Activated CD4-positive, alpha-beta T cell treated with anti-CD3 and anti-CD28 coated beads, Interleukin-2, amount 50 U/mL, for 4 hours (primary cell): ENCODE results near the gene KIAA0232.
"Not testable (repeated sequence)": the region's sequence is repeated elsewhere in the genome, so short reads cannot be mapped to it uniquely, and the experiment has no call there.

ENCODE experiments used
- DNase-seq, 2 experiments: peaks; one replicate each; pipeline ENCODE4 v3.0.0-alpha.2; 2020

KIAA0232 gene

DNA sequence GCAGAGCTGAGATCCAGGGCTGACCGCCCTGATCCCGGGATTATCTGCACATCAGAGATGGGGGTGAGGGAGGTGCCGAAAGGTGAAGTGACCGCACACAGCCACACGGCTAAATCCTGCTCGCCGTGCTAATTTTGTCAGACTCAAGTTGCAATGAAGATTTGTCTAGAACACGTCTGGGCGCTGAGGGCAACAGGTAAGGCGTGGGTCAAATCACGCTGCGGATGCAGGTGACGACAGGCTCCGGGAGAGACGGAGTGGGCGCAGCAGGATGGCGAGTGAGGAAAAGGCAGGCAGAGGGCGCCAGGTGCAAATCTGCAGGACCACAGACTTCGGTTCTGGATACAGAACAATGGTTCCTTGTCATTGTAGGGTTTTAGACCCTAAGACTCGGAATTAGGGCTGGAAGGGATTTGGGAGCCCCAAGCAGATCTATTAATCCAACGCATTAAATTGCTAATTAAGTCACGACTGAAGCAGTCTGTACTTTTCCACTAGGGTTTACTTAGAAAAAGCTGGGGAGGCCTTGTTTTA, 125.2 kb downstream of the KIAA0232 start:
- no peak for DNase-seq

GRCh38 chr4:6908432-6909112, 126.0 kb downstream of the KIAA0232 start:
- DNase-seq, result no peak

- DNase-seq, result peak; percentile 81 to 85
These were observed 126.8 kb downstream of the KIAA0232 start, which contains the start of gene TBC1D14 for GRCh38 chr4:6909113-6909969. Gene TBC1D14 (plus strand): TSS chr4:6909826. CDS start chr4:6923390, 13,564 bp downstream.

DNA sequence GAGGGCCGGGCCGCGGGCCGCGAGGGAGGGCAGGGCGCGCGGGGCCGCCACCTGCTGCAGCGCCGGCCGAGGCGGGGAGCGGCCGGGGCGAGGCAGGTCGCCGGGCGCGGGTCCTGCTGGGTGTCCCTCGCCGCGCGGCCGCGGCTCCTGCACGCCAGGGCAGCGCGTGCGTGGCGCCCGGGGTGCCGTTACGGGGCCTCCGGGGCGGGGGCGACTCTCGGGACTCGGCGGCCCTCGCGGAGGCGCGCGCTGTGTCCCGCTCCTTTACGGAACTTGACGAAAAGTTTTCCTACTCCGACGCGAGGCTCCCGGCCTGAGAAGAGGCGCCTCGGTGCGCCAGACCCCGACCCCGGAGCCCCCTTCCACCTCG, 127.4 kb downstream of the KIAA0232 start:
- DNase-seq, result no peak

DNA sequence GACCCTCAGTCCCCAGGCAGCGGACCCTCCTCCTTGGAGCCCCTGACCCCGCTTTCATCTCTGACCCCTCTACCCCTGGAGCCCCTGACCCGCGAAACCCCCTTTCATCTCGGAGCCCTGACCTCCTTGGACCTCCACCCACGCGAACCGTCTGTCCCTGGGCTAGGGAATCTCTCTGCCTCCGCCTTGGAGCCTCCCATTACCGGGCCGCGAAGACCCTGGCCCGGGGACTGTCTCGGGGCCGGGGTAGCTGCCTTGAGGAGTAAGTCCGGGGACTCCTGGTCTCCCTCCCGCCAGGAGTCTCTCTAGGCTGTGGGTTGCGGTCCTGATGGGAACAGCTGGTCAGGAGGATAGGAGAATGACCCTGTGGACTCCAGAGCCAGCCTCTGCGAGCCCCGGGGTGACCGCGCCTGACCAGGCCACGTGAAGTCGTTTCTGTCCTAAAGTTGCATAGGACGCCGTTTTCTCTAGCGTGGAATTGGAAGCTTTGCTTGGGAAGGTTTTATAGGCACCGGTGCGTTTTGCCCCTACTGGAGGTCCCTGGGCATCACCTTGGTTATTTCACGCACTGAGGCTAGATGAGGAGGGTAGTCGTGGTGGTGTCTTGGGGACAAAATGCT, 127.9 kb downstream of the KIAA0232 start:
- no peak for DNase-seq

DNA sequence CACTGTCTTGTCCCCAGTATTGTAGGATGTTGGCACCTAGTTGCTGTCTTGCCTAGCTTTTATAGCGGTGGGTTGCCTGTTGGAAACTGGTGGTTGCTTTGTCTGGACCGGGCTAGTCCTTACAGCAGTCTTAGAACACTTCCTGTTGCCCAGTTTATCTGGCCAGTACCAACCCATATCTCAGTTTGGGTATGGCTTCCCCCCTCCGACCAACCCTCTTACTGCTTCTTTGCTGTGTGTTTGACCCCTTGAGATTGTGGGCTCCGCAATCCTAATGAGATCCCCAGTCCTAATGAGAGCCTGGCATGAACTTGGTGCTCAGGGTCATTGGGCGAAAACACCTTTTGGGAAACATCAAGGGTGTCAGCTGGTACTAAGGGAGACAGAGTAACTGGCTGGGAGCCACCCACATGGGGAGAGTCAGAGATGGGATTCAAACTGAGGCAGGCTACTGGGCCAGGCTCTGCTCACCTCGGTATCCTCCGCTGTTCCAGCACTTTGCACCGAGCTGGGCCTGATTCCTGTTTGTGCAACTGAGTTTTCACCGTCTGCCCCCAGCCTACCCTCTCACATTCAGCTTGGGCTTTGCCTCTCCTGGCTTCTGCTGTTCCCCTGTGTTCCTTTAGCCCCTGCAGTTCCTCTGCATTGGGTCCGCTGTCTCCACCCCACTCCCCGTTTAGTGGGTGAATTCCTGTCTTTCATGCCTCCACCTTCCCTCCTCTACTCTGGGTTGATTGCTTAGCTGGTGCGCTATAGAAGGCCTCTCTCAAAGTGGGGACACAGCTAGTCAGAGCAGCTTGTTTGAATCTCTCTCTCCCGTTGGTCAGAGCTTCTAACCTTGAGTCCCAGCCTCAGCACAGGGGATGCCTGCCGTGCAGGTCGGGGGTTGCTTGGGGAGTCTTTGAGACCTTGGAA, 128.7 kb downstream of the KIAA0232 start:
- no peak for DNase-seq

- DNase-seq, result not testable (repeated sequence)
These were observed 129.4 kb downstream of the KIAA0232 start for GRCh38 chr4:6911917-6912316.

DNA sequence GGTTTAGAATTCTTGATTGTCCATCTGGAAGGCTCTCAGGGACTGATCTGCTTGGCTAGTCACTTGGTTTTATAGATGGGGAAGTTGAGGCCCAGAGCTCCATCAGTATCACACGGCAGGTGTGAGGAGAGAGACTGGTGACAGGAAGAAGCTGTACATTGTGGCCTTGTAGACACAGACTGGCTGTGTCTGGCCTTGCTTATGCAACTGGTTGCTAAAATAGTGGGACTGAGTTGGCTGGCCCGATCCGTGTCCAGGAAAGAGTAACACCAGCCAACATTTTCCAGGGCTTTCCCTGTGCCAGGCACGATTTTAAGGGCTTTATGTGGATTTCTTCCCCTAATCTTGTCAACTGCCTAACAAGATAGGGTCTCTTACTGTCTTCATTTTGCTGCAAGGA, 129.9 kb downstream of the KIAA0232 start:
- DNase-seq, result no peak

- DNase-seq, result no peak
These were observed 130.9 kb downstream of the KIAA0232 start for GRCh38 chr4:6913350-6913905.

DNA sequence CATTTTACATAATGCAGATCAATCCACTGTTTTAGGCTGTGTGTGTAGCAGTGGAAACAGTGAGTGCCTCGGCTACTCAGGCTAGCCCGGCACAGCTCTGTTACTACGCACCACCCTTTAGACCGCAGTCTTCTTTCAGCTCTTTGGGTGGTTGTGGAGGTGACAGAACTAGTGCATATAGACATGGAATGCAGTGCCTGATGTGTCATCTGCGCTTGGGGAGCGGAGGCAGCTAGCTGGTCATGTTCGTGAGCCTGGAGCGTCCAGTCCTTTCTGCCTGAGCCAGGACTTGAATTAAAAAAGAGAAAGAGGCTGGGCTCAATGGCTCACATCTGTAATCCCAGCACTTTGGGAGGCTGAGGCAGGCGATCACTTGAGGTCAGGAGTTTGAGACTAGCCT, 131.9 kb downstream of the KIAA0232 start:
- no peak for DNase-seq

DNA sequence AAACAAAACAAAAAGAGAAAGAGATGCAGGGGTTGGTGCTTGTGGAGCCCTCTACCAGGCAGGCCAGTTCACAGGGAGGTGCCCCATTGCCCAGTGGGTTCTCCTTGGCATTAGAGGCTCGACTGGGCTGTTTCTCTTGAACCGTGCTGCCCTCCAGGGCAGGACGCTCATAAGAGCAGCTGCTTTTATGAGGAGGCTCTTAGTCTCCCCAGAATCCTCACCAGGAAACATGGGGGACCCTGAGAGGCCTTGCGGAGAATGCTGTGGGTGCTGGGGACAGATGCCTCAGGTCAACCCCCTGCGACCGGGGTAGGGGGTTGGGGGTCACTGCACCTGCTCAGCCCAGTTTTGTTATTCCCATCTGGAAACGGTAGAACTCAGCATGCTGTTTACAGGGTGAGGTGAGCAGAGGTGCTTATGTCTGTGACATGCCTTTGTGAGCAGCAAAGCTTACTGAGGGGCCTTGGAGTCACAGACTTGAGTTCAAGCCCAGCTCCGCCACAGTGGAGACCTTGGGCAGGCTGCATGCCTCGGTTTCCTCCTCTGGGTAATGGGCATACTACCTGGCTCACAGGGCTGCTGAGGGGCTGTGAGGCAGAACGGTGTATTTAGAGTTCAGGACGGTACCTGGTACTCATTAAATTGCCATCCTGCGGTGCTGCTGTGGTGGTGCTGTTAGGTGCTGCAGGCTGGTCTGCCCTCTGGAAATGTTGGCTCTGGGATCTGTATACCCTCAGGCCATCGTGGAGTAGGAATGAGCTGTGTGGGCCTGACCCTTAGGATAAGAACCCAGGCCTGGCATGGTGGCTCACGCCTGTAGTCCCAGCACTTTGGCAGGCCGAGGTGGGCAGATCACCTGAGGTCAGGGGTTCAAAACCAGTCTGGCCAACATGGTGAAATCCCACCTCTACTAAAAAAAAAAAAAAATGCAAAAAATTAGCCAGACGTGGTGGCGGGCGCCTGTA, 132.8 kb downstream of the KIAA0232 start:
- no peak for DNase-seq

- DNase-seq, result no peak
These were observed 133.6 kb downstream of the KIAA0232 start for GRCh38 chr4:6916069-6916586.

GRCh38 chr4:6916587-6917460, 134.3 kb downstream of the KIAA0232 start:
- peak; percentile 48 to 54 for DNase-seq

DNA sequence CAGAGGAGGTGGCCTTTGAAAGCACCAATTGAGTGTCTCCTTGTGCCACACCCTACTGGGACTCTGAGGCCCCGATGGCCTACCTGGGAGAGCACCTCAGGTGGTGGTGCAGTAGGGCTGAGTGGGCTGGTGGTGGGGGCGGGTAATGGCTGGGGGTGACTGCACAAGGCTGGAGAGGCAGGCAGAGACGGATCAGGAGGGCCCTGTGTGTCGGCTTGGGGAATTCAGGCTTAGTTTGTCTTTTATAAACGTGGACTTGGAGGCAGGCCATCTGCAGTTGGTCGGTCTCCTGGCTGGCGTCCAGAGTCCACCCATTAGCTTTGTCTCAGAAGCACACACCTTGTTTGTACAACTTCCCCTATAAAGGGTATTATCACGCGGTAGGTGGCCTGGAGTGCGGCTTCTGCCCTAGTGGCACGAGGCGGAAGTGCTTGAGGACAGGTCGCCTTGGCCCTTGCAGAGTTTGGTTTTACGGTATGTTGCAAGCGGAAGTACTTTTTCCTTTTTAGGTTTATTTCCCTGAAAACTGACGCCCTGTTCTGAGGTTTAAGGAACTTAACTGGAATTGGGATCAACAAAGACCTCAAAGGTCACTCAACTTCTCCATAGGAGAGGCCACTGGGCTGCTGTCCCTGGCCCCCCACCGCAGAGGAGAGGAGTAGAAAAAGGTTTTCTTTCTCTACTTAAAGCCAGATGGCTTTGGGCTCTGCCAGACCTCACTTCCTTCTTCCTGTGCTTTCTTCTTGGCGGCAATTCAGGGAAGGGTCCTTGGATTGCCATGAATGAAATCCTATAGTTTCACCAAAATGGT, 135.1 kb downstream of the KIAA0232 start:
- DNase-seq, result no peak

GRCh38 chr4:6918338-6918737, 135.8 kb downstream of the KIAA0232 start:
- no peak for DNase-seq

GRCh38 chr4:6920171-6920570, 137.6 kb downstream of the KIAA0232 start:
- DNase-seq, result no peak

DNA sequence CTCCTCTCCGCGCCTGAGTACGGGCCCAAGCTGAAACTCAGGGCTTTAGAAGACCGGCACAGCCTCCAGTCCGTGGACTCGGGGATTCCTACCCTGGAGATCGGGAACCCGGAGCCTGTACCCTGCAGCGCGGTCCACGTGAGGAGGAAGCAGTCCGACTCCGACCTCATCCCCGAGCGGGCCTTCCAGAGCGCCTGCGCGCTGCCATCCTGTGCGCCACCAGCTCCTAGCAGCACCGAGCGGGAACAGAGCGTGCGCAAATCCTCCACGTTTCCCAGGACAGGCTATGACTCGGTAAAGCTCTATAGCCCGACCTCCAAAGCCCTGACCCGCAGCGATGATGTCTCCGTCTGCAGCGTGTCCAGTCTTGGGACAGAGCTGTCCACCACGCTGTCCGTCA, 141.0 kb downstream of the KIAA0232 start:
- DNase-seq, result no peak

GRCh38 chr4:6924361-6924779, 141.8 kb downstream of the KIAA0232 start:
- no peak for DNase-seq
